OCI-LY3 (cell line): ENCODE results near the gene LDAH.

Experiments used
- EZH2phosphoT487 ChIP-seq: fragments of 200-600 bp; shearing (Covaris generic); IDR thresholded peaks from 2 replicates; pipeline ENCODE4 v1.6.1; 2018; ENCODE audit warnings: antibody characterized with exemption, mixed run types, low read depth
- TF ChIP-seq, protein P1 (sequence below): fragments of 200-600, 300-600 bp; sonication (generic); IDR thresholded peaks from 2 replicates; pipeline ENCODE4 v1.5.1; 2014; ENCODE audit warnings: antibody characterized with exemption, low read length, low read depth

DNA sequence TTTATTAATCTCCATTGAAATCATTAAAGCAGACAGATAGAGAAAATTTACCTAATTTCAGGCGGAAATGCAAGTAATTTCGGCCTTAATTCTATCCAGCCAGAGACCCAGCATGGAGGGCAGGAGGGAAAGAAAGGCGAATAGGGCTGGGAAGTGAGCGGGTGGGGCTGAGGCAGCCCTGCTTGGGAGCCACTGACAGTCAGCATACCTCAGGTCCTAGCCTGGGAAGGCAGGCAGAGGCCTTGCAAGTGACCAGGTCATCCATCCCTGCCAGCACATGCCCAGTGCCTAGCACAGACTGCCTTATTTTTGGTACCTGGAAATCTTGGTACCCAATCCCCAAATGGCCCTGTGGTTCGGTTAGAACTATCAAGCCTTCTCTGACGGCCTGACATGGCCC, 154.4 kb downstream of the LDAH start:
- TF ChIP-seq, protein P1, sequence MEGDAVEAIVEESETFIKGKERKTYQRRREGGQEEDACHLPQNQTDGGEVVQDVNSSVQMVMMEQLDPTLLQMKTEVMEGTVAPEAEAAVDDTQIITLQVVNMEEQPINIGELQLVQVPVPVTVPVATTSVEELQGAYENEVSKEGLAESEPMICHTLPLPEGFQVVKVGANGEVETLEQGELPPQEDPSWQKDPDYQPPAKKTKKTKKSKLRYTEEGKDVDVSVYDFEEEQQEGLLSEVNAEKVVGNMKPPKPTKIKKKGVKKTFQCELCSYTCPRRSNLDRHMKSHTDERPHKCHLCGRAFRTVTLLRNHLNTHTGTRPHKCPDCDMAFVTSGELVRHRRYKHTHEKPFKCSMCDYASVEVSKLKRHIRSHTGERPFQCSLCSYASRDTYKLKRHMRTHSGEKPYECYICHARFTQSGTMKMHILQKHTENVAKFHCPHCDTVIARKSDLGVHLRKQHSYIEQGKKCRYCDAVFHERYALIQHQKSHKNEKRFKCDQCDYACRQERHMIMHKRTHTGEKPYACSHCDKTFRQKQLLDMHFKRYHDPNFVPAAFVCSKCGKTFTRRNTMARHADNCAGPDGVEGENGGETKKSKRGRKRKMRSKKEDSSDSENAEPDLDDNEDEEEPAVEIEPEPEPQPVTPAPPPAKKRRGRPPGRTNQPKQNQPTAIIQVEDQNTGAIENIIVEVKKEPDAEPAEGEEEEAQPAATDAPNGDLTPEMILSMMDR = no peak
- no peak for TF ChIP-seq EZH2phosphoT487
